H9 (cell line): Measurements from ENCODE around the gene PRDM2. TPM values are rescaled to one million over a fixed set of nuclear protein-coding genes. Genes with fewer than 3 reads are reported as not detected.

Source experiments
- DNase-seq: peaks from one replicate; pipeline ENCODE4 v3.0.0-alpha.2; 2017
- H2AFZ ChIP-seq: one replicate; pipeline ENCODE4 v1.6.1; 2013; ENCODE audit warnings: mild to moderate bottlenecking, low read length, control low read depth, moderate library complexity
- H2AK5ac ChIP-seq: 2 replicates; pipeline ENCODE4 v1.6.1; 2013; ENCODE audit warnings: low read length, control low read depth, mixed read lengths; ENCODE audit not compliant: insufficient read length
- H2BK120ac ChIP-seq: one replicate; pipeline ENCODE4 v1.6.1; 2013; ENCODE audit warnings: low read depth, mild to moderate bottlenecking, low read length, control low read depth, inconsistent platforms; ENCODE audit not compliant: poor library complexity, severe bottlenecking
- H2BK12ac ChIP-seq: 2 replicates; pipeline ENCODE4 v1.6.1; 2013; ENCODE audit warnings: low read length, control low read depth, mixed read lengths, low read depth; ENCODE audit not compliant: insufficient read length
- H2BK15ac ChIP-seq: 2 replicates; pipeline ENCODE4 v1.6.1; 2013; ENCODE audit warnings: low read depth, low read length, control low read depth
- H2BK20ac ChIP-seq: one replicate; pipeline ENCODE4 v1.6.1; 2013; ENCODE audit warnings: low read depth, mild to moderate bottlenecking, low read length, control low read depth, inconsistent platforms; ENCODE audit not compliant: poor library complexity, severe bottlenecking
- H2BK5ac ChIP-seq: 2 replicates; pipeline ENCODE4 v1.6.1; 2013; ENCODE audit warnings: low read length, control low read depth, mixed read lengths; ENCODE audit not compliant: insufficient read length
- H3K14ac ChIP-seq: 2 replicates; pipeline ENCODE4 v1.6.1; 2013; ENCODE audit warnings: low read length, control low read depth; ENCODE audit not compliant: insufficient read depth
- H3K18ac ChIP-seq: 2 replicates; pipeline ENCODE4 v1.6.1; 2013; ENCODE audit warnings: low read depth, mild to moderate bottlenecking, mixed read lengths, low read length, control low read depth; ENCODE audit not compliant: insufficient read length
- H3K23ac ChIP-seq: 2 replicates; pipeline ENCODE4 v1.6.1; 2013; ENCODE audit warnings: low read length, control low read depth, mixed read lengths, low read depth; ENCODE audit not compliant: insufficient read length
- H3K23me2 ChIP-seq: 2 replicates; pipeline ENCODE4 v1.6.1; 2013; ENCODE audit warnings: low read depth, mild to moderate bottlenecking, mixed read lengths, low read length, control low read depth; ENCODE audit not compliant: insufficient read length, poor library complexity, severe bottlenecking
- H3K27ac ChIP-seq: 2 replicates; pipeline ENCODE4 v1.5.1; 2013; ENCODE audit warnings: low read length, control low read depth, mixed read lengths, low read depth; ENCODE audit not compliant: insufficient read length
- H3K27me3 ChIP-seq: 2 replicates; pipeline ENCODE4 v1.6.1; 2013; ENCODE audit warnings: low read length, control low read depth, inconsistent platforms; ENCODE audit not compliant: insufficient read depth
- H3K4ac ChIP-seq: 2 replicates; pipeline ENCODE4 v1.6.1; 2013; ENCODE audit warnings: low read depth, mild to moderate bottlenecking, control low read depth, inconsistent platforms, low read length, moderate library complexity
- H3K4me1 ChIP-seq: 2 replicates; pipeline ENCODE4 v1.6.1; 2013; ENCODE audit warnings: low read length, control low read depth, inconsistent platforms; ENCODE audit not compliant: insufficient read depth
- H3K4me2 ChIP-seq: 2 replicates; pipeline ENCODE4 v1.6.1; 2013; ENCODE audit warnings: low read length, control low read depth, mixed read lengths; ENCODE audit not compliant: insufficient read length, insufficient read depth
- H3K56ac ChIP-seq: 2 replicates; pipeline ENCODE4 v1.6.1; 2013; ENCODE audit warnings: low read depth, mild to moderate bottlenecking, mixed read lengths, low read length, control low read depth; ENCODE audit not compliant: insufficient read length
- H3K79me1 ChIP-seq: 2 replicates; pipeline ENCODE4 v1.6.1; 2013; ENCODE audit warnings: low read depth, mild to moderate bottlenecking, moderate library complexity, low read length, control low read depth, inconsistent platforms; ENCODE audit not compliant: insufficient read depth, poor library complexity, severe bottlenecking
- H3K79me2 ChIP-seq: 2 replicates; pipeline ENCODE4 v1.6.1; 2013; ENCODE audit warnings: low read length, control low read depth, inconsistent platforms; ENCODE audit not compliant: insufficient read depth
- H3K9ac ChIP-seq: 2 replicates; pipeline ENCODE4 v1.6.1; 2013; ENCODE audit warnings: low read length, control low read depth, mixed read lengths; ENCODE audit not compliant: insufficient read length; ENCODE audit errors: extremely low read depth
- H3K9me3 ChIP-seq: one replicate; pipeline ENCODE4 v1.6.1; 2013; ENCODE audit warnings: low read depth, low read length, inconsistent platforms; ENCODE audit not compliant: control insufficient read depth
- H3T11ph ChIP-seq: one replicate; pipeline ENCODE4 v1.6.1; 2013; ENCODE audit warnings: mild to moderate bottlenecking, low read length, control low read depth, inconsistent platforms
- H4K20me1 ChIP-seq: one replicate; pipeline ENCODE4 v1.6.1; 2013; ENCODE audit not compliant: control insufficient read depth, insufficient read length, insufficient read depth
- H4K5ac ChIP-seq: 2 replicates; pipeline ENCODE4 v1.6.1; 2013; ENCODE audit warnings: low read depth, mild to moderate bottlenecking, mixed read lengths, low read length, control low read depth; ENCODE audit not compliant: insufficient read length
- H4K8ac ChIP-seq: replicated peaks from 2 replicates; pipeline ENCODE4 v1.6.1; 2013; ENCODE audit warnings: low read length, control low read depth, mixed read lengths, low read depth; ENCODE audit not compliant: insufficient read length
- H4K91ac ChIP-seq: 2 replicates; pipeline ENCODE4 v1.6.1; 2013; ENCODE audit warnings: low read depth, mild to moderate bottlenecking, moderate library complexity, mixed read lengths, low read length, control low read depth; ENCODE audit not compliant: insufficient read length
- H3K27ac Mint-ChIP-seq, 3 experiments: 2 replicates in 2 of 3; 3 replicates in 1 of 3; pipeline ENCODE4 v1.8.0; 2020 to 2021; ENCODE audit warnings: mixed read lengths in 3 of 3, mild to moderate bottlenecking in 1 of 3, moderate library complexity in 1 of 3
- H3K27me3 Mint-ChIP-seq: 2 replicates; pipeline ENCODE4 v1.8.0; 2021; ENCODE audit warnings: low read depth, mild to moderate bottlenecking, moderate library complexity, mixed read lengths
- H3K36me3 Mint-ChIP-seq, 3 experiments: 2 replicates in 2 of 3; 3 replicates in 1 of 3; pipeline ENCODE4 v1.8.0; 2020 to 2021; ENCODE audit warnings: low read depth in 3 of 3, mixed read lengths in 3 of 3; ENCODE audit not compliant: insufficient read depth in 1 of 3
- H3K4me1 Mint-ChIP-seq, 2 experiments: 2 replicates each; pipeline ENCODE4 v1.8.0; 2020; ENCODE audit warnings: mixed read lengths in 2 of 2
- H3K4me3 Mint-ChIP-seq, 2 experiments: 2 replicates in 1 of 2; 3 replicates in 1 of 2; pipeline ENCODE4 v1.8.0; 2020 to 2021; ENCODE audit warnings: mild to moderate bottlenecking in 2 of 2, mixed read lengths in 2 of 2, moderate library complexity in 1 of 2
- H3K9me3 Mint-ChIP-seq, 2 experiments: 2 replicates in 1 of 2; 3 replicates in 1 of 2; pipeline ENCODE4 v1.8.0; 2020; ENCODE audit warnings: mild to moderate bottlenecking in 2 of 2, mixed read lengths in 2 of 2, moderate library complexity in 1 of 2
- WGBS: extraction: QIAGEN DNeasy Blood & Tissue Kit; methylation state at CpG from one replicate; pipeline ENCODE4 v1.1.7; 2013; ENCODE audit warnings: missing lambda C conversion rate, low lambda C conversion rate, mixed read lengths; ENCODE audit not compliant: insufficient read length; ENCODE audit errors: extremely low coverage; 5-methylcytosine and 5-hydroxymethylcytosine counted together
- total RNA-seq: library from RNA; stranded (reverse); gene quantifications from 2 replicates; pipeline ENCODE4 v1.2.1, GENCODE V29; 2021
- TF ChIP-seq, protein P1 (sequence below): fragments of 200-600 bp; sonication (generic); conservative IDR thresholded peaks from 3 replicates; pipeline ENCODE4 v1.8.0; 2021; ENCODE audit warnings: antibody characterized with exemption, mild to moderate bottlenecking

PRDM2 gene
- total RNA-seq, 1 experiment from 2014 or later, result 24.5 TPM

DNA sequence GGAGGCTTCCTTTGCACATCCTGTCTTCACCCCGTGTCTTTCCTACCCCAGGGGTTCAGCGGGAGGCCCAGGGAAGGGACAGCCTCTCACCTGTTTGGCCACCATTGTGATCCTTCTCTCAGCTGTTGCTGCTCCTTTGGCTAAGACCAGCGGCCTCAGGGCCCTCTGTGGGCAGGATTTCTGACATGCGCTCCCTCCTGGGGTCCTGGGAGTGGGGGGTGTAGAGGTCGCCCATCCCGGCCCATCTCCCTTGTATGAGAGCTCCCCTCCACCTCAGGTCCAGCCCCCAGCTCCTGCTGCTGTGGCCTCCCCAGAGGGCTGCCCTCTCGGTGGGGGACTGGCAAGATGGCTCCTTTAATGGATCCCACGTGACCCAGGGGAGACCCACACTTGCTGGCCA lies 120.5 kb downstream of the PRDM2 start:
- H3K9me3 Mint-ChIP-seq, result no peaks in the 10 kb centered on the region
- Histone ChIP-seq H3K23me2 (no peaks in the 10 kb centered on the region), H3T11ph (no peak overlapping the region), H2BK5ac (no peak overlapping the region), H3K79me1 (no peaks in the 10 kb centered on the region), H3K27me3 (no peaks in the 10 kb centered on the region), H2BK12ac (no peak overlapping the region), H2AK5ac (no peak overlapping the region), H3K79me2 (no peaks in the 10 kb centered on the region), H3K27ac (no peak overlapping the region), H3K4ac (no peak overlapping the region), H2BK120ac (no peak overlapping the region), H3K4me2 (no peak overlapping the region), H4K5ac (no peak overlapping the region), H3K56ac (no peak overlapping the region), H3K14ac (no peak overlapping the region), H4K91ac (no peak overlapping the region), H2BK20ac (no peak overlapping the region), H3K9ac (no peak overlapping the region), H3K4me1 (no peaks in the 10 kb centered on the region), H4K8ac (no peak overlapping the region), H3K18ac (no peak overlapping the region), H2BK15ac (no peak overlapping the region), H4K20me1 (no peaks in the 10 kb centered on the region), H3K23ac (no peak overlapping the region), H2AFZ (no peak overlapping the region), H3K9me3 (no peaks in the 10 kb centered on the region)
- H3K36me3 Mint-ChIP-seq, result 0 out of 7 replicates have a peak, but pooled peaks cover 0 to 2% (median 0%) of the 10 kb centered on the region in 3 experiments
- no peak overlapping the region for H3K4me3 Mint-ChIP-seq
- H3K27me3 Mint-ChIP-seq, result peaks cover 2% of the 10 kb centered on the region
- no peak overlapping the region for H3K27ac Mint-ChIP-seq
- no peaks in the 10 kb centered on the region for H3K4me1 Mint-ChIP-seq
- DNase-seq, result peak; percentile 19
- TF ChIP-seq, protein P1, sequence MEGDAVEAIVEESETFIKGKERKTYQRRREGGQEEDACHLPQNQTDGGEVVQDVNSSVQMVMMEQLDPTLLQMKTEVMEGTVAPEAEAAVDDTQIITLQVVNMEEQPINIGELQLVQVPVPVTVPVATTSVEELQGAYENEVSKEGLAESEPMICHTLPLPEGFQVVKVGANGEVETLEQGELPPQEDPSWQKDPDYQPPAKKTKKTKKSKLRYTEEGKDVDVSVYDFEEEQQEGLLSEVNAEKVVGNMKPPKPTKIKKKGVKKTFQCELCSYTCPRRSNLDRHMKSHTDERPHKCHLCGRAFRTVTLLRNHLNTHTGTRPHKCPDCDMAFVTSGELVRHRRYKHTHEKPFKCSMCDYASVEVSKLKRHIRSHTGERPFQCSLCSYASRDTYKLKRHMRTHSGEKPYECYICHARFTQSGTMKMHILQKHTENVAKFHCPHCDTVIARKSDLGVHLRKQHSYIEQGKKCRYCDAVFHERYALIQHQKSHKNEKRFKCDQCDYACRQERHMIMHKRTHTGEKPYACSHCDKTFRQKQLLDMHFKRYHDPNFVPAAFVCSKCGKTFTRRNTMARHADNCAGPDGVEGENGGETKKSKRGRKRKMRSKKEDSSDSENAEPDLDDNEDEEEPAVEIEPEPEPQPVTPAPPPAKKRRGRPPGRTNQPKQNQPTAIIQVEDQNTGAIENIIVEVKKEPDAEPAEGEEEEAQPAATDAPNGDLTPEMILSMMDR, result no peak
- no CpG with 5 or more reads among the region's 8 CpGs for WGBS
